Thyroid gland (tissue), 4 donors: Measurements from ENCODE around the gene POU2AF3.

Source experiments
- CTCF ChIP-seq, 6 experiments: fragments of 200-600 bp in 3 of 6; fragments of 450-650 bp in 3 of 6; sonication (generic) in 3 of 6; IDR thresholded peaks; one replicate each; pipeline ENCODE4 v1.5.1; 2016 to 2019; ENCODE audit warnings: antibody characterized with exemption in 6 of 6, mild to moderate bottlenecking in 2 of 6, inconsistent platforms in 1 of 6, moderate library complexity in 1 of 6
- POLR2A ChIP-seq, 2 donors: fragments of 450-650 bp; IDR thresholded peaks; one replicate each; pipeline ENCODE4 v1.6.1; 2017; ENCODE audit warnings: antibody characterized with exemption in 2 of 2, mild to moderate bottlenecking in 2 of 2, moderate library complexity in 1 of 2

- TF ChIP-seq POLR2A (IDR thresholded peaks at IDR 0.05) (no peak), CTCF (IDR thresholded peaks at IDR 0.05) (no peak)
Observed at GRCh38 chr11:111334532-111335502, 36.5 kb downstream of the POU2AF3 start.
